HG03354 (cell line): ENCODE data around the gene GRM8.

Source experiments
- ATAC-seq: cut with Tn5 transposase; IDR thresholded peaks from one replicate; pipeline ENCODE4 v1.9.1; 2021; ENCODE audit warnings: mild to moderate bottlenecking; ENCODE audit not compliant: unreplicated experiment, poor library complexity, severe bottlenecking

The GRM8 gene

DNA sequence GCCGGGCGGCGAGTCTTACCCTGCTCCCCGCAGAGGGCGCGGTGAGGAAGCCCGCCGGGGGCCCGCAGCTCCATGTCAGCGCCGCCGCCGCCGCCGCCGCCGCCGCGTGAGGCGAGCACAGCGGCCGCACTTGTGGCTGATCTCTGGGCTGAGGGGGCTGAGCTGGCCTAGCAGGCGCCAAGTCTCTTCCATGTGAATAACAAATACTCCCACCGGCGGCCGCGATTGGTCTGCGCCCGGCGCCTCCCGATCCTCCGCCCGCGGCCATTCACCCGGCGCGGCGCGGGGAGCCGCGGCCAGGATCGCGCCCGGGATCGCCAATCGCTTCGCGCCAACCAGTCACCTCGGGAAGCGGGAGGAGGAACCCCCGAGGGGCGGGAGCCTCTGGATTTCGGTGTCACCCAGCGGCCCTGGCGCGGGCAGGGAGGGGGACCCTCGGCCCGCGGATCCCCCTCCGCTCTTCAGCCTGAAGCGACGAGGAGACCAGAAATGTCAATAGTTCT lies at the start of gene GRM8:
GRM8 (minus strand) TSS at position 164 of the 503 bp plus-strand sequence.
- ATAC-seq: peak; percentile 29

DNA sequence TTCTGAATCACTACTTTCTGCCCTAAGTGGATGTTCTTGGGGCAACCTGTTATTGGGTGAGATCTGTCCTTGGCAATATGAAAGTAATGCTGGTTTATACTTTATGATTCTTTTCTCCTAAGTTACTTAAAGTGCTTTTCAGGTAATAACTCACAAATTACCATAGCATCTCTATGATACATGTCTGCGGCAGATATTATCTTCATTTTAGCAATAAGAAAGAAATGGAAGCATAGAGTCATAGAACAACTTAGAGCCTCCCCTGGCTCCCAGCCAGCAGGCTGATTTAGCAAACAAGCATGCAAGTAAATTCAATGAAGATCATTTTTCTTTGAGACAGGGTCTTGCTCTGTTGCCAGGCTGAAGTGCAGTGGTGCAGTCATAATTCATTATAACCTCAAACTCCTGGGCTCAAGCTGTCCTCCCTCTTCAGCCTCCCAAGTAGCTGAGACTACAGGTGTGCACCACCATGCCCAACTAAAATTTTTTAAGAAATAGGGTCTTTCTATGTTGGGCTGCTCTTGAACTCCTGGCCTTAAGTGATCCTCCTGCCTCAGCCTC lies 38.1 kb upstream of the GRM8 start:
- no peak for ATAC-seq

- no peak for ATAC-seq
Observed at GRCh38 chr7:127290116-127290655, 37.4 kb upstream of the GRM8 start.

DNA sequence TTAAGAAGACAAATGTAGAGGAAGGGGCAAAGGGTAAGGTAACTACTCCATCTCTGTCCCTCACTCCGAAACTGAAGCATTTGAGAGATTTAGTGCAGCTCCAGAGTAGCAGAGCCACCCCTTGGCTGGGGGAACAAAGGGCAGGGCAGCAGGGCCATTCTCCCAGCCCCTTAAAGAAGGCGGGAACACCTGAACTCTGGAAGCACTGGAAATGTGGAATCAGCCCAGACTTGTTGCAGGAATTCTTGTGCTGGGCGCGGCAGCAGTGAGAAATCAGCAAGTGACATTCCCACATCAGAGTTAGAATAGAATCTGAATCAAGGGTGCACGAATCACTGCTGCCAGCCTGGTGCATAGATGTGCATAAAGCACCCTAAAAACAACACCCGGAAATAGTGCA lies 34.4 kb upstream of the GRM8 start:
- no peak for ATAC-seq

DNA sequence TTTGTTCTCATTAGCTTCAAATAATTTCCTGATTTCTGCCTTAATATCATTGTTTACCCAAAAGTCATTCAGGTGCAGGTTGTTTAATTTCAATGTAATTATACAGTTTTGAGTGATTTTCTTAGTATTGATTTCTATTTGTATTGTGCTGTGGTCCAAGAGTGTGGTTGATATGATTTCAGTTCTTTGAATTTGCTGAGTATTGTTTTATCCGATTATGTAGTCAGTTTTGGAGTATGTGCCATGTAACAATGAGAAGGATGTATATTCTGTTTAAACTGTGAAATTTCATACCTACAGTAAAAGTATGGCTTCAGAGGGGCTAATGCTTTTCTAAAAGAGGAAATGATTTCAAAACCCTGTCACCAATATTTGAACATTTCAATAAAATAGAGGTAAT lies 17.4 kb upstream of the GRM8 start:
- ATAC-seq: no peak

DNA sequence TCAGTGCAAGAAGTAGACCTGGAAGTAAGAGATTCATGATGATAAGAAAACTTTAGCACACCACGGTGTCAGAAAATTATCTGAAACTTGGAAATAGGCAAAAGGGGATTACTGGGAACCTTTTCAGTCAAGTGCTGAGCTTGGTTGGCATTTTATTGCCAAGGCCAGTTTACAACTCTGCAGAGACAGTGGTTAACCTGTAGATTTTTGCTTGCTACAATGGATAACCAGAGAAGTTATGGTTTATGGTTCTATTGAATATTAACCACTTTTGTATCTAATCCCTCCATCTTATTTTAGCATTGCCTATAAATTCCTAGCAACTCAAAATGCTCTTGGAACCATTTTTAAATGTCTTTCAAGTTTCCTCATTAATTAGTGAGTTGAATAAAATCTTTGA lies 13.3 kb upstream of the GRM8 start:
- ATAC-seq: no peak

DNA sequence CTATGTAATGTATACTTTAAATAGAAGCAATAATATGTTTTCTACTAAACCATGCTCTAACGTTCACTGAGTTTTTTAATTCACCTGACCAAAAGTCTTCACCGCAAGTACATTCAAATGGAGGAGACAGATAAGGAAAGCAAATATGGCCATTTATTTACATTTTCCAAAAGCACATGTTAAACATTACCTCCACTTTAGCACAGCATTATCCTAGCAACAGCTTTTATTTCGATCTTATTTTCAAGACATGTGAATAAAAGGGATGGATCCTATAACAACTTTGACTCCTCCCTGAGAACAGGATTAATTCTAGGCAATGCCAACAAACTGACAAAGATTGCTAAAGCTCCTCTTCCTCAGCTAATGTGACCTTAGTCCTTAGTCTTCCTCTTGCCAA lies 11.5 kb upstream of the GRM8 start:
- ATAC-seq: no peak

GRCh38 chr7:127258111-127258510 lies 5.4 kb upstream of the GRM8 start:
- ATAC-seq: no peak

- ATAC-seq: no peak
Observed at GRCh38 chr7:127257086-127257485, 4.3 kb upstream of the GRM8 start.

DNA sequence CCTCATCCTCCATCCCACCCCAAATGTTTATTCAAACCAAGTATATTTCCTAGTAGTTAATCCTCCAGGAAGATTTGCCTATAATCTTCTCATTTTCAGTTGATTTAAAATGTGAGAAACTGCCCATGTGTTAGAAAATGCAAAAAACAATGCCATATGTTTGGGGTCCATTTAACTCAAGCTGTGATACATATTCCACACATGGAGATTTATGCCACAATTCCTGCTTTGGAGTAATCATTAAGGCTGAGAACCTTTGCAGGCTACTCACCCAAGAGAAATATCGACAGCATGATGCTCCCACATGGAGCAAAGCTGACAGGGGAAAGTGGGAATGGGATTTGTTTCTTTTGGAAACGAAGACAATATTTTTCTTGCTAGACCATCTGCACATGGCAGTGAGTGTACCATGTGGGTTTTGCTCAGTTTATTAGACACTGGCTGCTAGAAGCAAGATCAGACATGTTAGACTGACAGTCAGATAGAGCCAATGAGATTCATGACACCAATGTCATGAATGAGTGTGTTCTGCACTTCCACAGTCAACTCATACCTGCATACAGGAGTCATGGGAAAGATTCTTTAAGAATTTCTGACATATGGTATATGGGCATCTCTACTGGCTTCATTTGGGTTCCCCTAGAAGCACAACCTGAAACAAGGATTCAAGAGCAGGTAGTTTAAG lies 3.4 kb upstream of the GRM8 start:
- no peak for ATAC-seq

GRCh38 chr7:127254163-127254684 lies 1.5 kb upstream of the GRM8 start:
- ATAC-seq: no peak

- peak; percentile 89 for ATAC-seq
Observed at GRCh38 chr7:127253281-127254162, 781 bp upstream of the GRM8 start.

GRCh38 chr7:127252377-127252713 lies 396 bp downstream of the GRM8 start:
- ATAC-seq: no peak

DNA sequence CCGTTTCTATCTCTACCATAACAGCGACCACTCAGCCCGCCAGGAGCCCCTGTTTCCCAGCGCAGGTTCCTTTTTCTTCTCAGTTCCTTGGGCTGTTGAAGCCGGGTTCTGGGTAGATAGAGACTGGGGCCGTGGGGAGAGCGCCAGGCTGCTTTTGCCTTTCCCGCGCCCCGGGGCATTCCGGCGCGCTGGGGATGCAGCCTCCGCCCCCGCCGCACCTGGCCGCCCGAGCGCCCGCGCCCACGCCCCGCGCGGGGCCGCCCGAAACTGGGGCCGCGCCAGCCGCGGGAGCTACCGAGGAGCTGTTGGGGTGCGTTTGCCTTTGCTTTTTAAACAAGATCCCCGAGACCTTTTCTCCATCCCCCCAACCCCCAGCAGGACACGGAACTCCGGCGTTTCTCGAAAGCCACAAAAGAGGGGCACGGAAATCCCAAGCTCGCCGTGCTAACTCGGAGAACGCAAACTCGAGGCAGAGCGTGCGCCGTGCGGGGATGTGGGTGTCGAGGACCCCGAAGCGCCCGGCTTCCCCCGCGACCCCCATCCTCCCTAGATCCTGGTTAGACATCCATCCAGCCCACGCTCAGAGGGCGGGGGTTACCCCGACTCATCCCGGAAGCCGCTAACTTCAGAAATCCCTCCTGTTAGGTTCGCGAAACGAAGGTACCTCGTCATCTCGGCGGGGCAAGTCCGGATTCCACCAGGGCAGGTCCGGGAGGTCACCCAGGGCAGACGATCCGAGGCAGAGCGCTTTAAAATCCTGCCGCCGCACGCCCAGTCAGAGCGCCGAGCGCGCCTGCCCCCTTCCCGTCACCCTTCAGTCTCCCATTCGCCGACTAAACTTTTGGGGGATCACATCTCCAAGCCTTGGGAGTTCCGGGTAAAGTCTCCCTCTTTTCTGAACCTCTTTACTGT lies 1.0 kb downstream of the GRM8 start:
- peak; percentile 15 for ATAC-seq

- ATAC-seq: no peak
Observed at GRCh38 chr7:127251036-127251464, 1.7 kb downstream of the GRM8 start.

GRCh38 chr7:127250312-127251035 lies 2.3 kb downstream of the GRM8 start:
- ATAC-seq: no peak

- ATAC-seq: peak; percentile 60
Observed at GRCh38 chr7:127245607-127246006, 7.1 kb downstream of the GRM8 start.

GRCh38 chr7:127245002-127245401 lies 7.7 kb downstream of the GRM8 start:
- no peak for ATAC-seq

GRCh38 chr7:127239814-127240213 lies 12.9 kb downstream of the GRM8 start:
- ATAC-seq: no peak
